Endothelial cell of umbilical vein (primary cell): Measurements from ENCODE around the gene KCNJ16.

Experiments
- EZH2 ChIP-seq: IDR thresholded peaks from 2 replicates; pipeline ENCODE4 v1.6.1; 2012; ENCODE audit warnings: borderline replicate concordance, low read depth, mild to moderate bottlenecking, moderate library complexity, low read length, inconsistent platforms; ENCODE audit not compliant: severe bottlenecking
- FOS ChIP-seq: IDR thresholded peaks from 2 replicates; pipeline ENCODE4 v1.6.1; 2011; ENCODE audit warnings: mild to moderate bottlenecking, low read length, moderate library complexity, borderline replicate concordance; ENCODE audit not compliant: insufficient read depth
- MYC ChIP-seq: IDR thresholded peaks from one replicate; pipeline ENCODE4 v1.6.1; 2011; ENCODE audit warnings: mild to moderate bottlenecking, low read depth, low read length
- POLR2A ChIP-seq: IDR thresholded peaks from 2 replicates; pipeline ENCODE4 v1.6.1; 2012; ENCODE audit warnings: low read depth, mild to moderate bottlenecking, control low read depth, low read length
- POLR2AphosphoS5 ChIP-seq: IDR thresholded peaks from 2 replicates; pipeline ENCODE4 v1.6.1; 2012; ENCODE audit warnings: low read depth, mild to moderate bottlenecking, control low read depth, low read length, moderate library complexity; ENCODE audit not compliant: insufficient read depth
- TF ChIP-seq, protein P1 (sequence below), 2 donors: IDR thresholded peaks; 1 replicate in 1 of 2; 2 replicates in 1 of 2; pipeline ENCODE4 v1.5.1; 2011; ENCODE audit warnings: low read length in 2 of 2, mild to moderate bottlenecking in 2 of 2, moderate library complexity in 2 of 2, control low read depth in 1 of 2, inconsistent platforms in 1 of 2, low read depth in 1 of 2; ENCODE audit not compliant: insufficient read depth in 1 of 2; ENCODE audit errors: extremely low read depth in 1 of 2
- TF ChIP-seq, protein P2 (sequence below): IDR thresholded peaks from 2 replicates; pipeline ENCODE4 v1.6.1; 2011; ENCODE audit not compliant: insufficient read depth, insufficient read length

DNA sequence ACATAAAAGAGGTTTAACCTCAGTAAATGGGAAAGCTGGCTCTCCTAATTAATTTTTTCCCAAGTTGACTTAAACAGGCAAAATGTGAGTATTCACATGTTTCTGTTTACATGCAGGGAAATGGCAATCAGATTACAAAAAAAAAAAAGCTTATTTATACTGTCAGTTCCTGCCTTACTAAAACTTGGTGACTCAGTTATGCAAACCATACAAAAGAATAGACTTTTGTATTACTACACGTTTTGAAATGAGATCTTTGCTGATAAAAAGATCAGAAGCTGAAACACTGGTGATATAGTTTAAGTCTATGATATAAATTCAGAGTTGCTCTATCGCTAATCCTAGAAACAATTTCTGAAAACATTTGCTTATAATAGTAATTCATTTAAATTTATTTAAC is 85.0 kb downstream of the KCNJ16 start:
- TF ChIP-seq, protein P1, sequence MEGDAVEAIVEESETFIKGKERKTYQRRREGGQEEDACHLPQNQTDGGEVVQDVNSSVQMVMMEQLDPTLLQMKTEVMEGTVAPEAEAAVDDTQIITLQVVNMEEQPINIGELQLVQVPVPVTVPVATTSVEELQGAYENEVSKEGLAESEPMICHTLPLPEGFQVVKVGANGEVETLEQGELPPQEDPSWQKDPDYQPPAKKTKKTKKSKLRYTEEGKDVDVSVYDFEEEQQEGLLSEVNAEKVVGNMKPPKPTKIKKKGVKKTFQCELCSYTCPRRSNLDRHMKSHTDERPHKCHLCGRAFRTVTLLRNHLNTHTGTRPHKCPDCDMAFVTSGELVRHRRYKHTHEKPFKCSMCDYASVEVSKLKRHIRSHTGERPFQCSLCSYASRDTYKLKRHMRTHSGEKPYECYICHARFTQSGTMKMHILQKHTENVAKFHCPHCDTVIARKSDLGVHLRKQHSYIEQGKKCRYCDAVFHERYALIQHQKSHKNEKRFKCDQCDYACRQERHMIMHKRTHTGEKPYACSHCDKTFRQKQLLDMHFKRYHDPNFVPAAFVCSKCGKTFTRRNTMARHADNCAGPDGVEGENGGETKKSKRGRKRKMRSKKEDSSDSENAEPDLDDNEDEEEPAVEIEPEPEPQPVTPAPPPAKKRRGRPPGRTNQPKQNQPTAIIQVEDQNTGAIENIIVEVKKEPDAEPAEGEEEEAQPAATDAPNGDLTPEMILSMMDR (IDR thresholded peaks at IDR 0.05; ENCODE audit: extremely low read depth in 1 of 2, insufficient read depth in 1 of 2, low read depth in 1 of 2, low read length in 2 of 2) = no peak
- TF ChIP-seq POLR2A (no peak), EZH2 (no peak), POLR2AphosphoS5 (peak; percentile 25), FOS (peak; percentile 79), MYC (no peak)
- TF ChIP-seq, protein P2, sequence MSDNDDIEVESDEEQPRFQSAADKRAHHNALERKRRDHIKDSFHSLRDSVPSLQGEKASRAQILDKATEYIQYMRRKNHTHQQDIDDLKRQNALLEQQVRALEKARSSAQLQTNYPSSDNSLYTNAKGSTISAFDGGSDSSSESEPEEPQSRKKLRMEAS = no peak
